GM12891 (cell line): Measurements from ENCODE around the gene TRAPPC8.

ENCODE experiments used
- DNase-seq: peaks from one replicate; pipeline ENCODE4 v3.0.0; 2011; ENCODE audit warnings: low spot score; ENCODE audit not compliant: insufficient read length
- FAIRE-seq: peaks from 2 replicates; lab custom pipeline; 2011; peaks lifted over from hg19 to GRCh38; lab: Jason Lieb, UNC
- PAX5 ChIP-seq: IDR thresholded peaks from 2 replicates; pipeline ENCODE4 v1.6.1; 2011; ENCODE audit warnings: low read length, moderate library complexity, mild to moderate bottlenecking; ENCODE audit not compliant: insufficient read depth, severe bottlenecking
- POLR2A ChIP-seq: IDR thresholded peaks from 2 replicates; pipeline ENCODE4 v1.6.1; 2011; ENCODE audit warnings: low read depth, low read length, control low read depth
- POLR2AphosphoS5 ChIP-seq: IDR thresholded peaks from 2 replicates; pipeline ENCODE4 v1.6.1; 2011; ENCODE audit warnings: low read depth, low read length, control low read depth
- POU2F2 ChIP-seq: IDR thresholded peaks from 2 replicates; pipeline ENCODE4 v1.6.1; 2011; ENCODE audit warnings: low read depth, mild to moderate bottlenecking, control low read depth, low read length, moderate library complexity
- SPI1 ChIP-seq: IDR thresholded peaks from 2 replicates; pipeline ENCODE4 v1.6.1; 2011; ENCODE audit warnings: low read depth, low read length, control low read depth
- TAF1 ChIP-seq: IDR thresholded peaks from 2 replicates; pipeline ENCODE4 v1.6.1; 2011; ENCODE audit warnings: low read depth, low read length, control low read depth

TRAPPC8 gene

DNA sequence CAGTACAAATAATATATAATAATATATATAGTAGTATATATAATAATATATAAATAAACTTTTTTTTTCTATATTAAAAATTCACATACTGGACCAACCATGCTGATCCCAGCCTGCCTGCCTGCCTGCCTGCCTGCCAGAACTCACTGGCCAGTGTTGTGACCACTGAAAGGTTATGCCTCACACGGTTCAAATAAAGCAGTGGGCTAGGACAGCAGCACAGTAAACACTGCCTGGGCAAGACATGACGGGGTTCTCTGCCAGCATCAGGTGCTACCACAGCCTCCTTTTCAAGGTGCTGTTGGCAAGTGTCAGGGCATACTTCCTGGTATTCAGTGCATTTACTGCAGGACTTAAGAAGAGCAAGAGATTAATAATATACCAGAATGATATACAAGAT is 67.6 kb downstream of the TRAPPC8 start:
- peak; percentile 52 for FAIRE-seq
- DNase-seq = no peak
- TF ChIP-seq POLR2A = no peak
- TF ChIP-seq TAF1 = no peak
- TF ChIP-seq PAX5 = no peak
- TF ChIP-seq SPI1 = no peak
- TF ChIP-seq POLR2AphosphoS5 = no peak
- no peak for TF ChIP-seq POU2F2

DNA sequence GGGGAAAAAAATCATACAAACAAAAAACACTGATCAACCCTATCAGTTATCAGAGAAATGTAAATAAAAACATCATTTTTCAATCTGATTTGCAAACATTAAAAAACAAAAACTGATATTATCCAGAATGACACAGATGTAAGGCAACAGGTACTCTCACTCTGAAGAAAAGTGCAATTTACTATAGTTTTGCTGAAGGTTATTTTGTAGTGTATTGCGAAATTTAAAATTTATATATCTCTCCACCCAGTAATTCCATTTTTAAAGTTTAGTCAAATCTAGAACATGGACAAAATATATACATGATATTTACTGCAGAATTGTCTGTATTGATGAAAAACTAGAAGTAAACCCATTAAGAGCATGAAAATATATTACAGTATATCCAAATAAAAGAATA is 79.8 kb downstream of the TRAPPC8 start:
- DNase-seq = no peak
- no peak for FAIRE-seq
- no peak for TF ChIP-seq POU2F2
- TF ChIP-seq SPI1 = no peak
- TF ChIP-seq POLR2AphosphoS5 = no peak
- TF ChIP-seq PAX5 = no peak
- no peak for TF ChIP-seq TAF1
- TF ChIP-seq POLR2A = no peak

DNA sequence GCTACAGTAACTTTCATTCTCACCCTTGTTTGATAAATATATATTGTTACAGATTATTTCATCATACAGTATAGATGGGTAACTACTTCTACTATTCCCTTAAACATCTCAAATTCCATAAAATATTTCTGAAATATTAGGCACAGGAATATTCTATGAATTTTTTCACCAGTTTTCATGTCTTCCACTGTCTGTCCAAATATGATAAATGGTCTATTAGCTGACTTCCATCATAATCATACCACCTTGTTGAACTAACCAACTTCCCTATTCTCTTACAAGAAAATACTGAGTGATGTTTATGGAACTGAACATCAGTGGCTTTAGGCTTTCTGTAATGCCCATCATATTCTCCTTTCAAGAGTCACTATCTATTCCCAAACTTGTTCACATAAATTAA is 82.4 kb downstream of the TRAPPC8 start:
- no peak for TF ChIP-seq PAX5
- no peak for TF ChIP-seq TAF1
- FAIRE-seq (no peak), DNase-seq (no peak)

DNA sequence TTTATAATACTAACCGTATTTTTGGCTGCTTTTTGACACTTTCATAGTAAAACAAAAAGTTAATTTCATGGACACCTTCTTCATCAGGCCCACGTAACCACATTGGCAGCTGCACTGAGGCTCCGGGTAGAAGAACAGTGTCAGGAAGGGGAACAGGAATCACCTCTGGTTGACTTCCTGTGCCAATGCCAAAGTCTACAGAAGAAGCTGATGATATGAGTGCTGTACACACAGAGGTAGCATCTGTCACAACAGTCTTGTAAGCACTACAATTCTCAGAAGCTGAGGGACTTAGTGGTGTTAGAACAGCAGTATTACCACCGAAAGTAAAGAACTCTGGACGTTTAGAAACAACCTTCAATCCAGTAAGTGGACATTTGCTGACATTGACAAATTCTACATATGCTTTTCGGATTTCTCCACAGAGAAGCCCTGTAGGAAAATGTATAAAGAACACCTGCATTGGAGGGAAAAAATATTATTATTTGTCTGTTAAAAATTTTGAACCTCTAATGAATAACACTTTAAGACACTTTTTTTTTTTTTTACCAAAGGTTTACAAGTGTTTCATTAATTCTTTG is 85.3 kb downstream of the TRAPPC8 start:
- DNase-seq = no peak
- TF ChIP-seq POU2F2 (no peak), POLR2A (no peak), POLR2AphosphoS5 (no peak), SPI1 (no peak), TAF1 (no peak), PAX5 (no peak)
- peak; percentile 40 for FAIRE-seq

DNA sequence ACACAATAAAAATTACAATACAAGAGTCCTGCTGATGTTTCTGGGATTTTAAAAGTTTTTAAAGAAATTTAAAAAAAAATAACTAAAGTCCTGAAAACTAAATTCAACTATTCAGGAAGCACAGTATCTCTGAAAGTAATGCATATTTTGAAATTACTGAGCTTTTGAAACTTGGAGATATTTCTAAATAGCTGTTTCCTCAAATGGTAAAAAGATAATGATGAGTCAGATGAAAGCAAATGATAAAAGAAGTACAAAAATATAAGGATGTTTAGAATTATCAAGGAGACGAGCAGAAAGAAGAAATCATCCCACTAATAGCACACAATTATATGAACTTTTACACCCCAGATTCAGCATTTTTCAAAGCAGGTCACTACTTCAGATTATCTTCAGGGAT is 92.1 kb downstream of the TRAPPC8 start:
- FAIRE-seq = no peak
- DNase-seq = no peak

DNA sequence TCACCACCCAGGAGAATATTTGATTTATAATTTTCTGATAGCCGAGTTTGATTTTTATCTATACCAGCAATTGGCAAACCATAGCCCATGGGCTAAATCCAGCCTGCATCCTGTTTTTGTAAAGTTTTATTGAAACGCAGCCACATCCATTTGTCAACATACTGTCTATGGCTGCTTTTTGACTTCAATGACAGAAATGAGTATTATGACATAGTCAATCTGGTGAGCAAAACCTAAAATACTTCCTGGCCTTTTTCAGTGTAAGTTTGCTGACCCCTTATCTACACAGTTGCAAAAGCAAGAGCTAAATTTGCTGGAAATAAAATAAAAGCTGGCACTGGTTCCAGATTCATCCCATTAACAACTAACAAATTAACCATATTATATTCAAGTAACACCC is 102.4 kb downstream of the TRAPPC8 start:
- DNase-seq = no peak
- FAIRE-seq = no peak
- TF ChIP-seq POLR2A = no peak
- TF ChIP-seq SPI1 = no peak
- TF ChIP-seq PAX5 = no peak
- TF ChIP-seq POLR2AphosphoS5 = no peak
- no peak for TF ChIP-seq TAF1
- TF ChIP-seq POU2F2 = no peak

More for the DNA sequence above, 92.1 kb downstream of the TRAPPC8 start:
- no peak for TF ChIP-seq SPI1
- TF ChIP-seq TAF1 = no peak

GRCh38 chr18:31837879-31838278 is 105.0 kb downstream of the TRAPPC8 start:
- no peak for FAIRE-seq
- no peak for TF ChIP-seq TAF1
- no peak for TF ChIP-seq POU2F2
- TF ChIP-seq SPI1 = no peak
- no peak for TF ChIP-seq POLR2A
- TF ChIP-seq PAX5 = no peak
- no peak for TF ChIP-seq POLR2AphosphoS5
- no peak for DNase-seq

DNA sequence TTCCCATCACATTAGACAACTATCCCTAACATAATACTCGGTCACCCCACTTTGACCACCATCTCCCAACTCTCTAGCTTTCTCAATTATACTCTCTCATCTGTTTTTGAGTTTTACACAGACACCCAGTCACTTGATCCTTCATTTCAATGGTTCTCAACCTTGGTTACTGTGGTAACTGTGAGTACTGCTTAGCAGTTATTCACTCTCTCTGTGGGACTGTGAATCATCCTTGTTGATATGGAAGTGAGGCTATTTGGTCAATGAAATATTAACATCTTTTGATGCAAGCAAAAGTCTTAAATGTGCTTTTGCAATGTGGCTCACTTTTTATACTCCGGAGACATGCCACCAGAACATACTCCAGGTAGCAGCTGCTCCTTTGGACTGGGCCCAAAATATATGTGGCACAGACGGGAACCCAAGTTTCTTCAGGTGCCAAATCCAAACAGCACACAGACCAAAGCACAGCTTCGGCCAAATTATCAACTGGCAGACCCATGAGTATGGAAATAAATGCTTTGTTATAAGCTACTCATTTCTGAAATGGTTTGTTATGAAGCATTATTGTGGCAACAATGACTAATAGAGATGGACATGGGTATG is 107.3 kb downstream of the TRAPPC8 start:
- no peak for TF ChIP-seq POLR2A
- TF ChIP-seq TAF1 = no peak
- TF ChIP-seq POLR2AphosphoS5 = no peak
- DNase-seq (no peak), FAIRE-seq (no peak)

DNA sequence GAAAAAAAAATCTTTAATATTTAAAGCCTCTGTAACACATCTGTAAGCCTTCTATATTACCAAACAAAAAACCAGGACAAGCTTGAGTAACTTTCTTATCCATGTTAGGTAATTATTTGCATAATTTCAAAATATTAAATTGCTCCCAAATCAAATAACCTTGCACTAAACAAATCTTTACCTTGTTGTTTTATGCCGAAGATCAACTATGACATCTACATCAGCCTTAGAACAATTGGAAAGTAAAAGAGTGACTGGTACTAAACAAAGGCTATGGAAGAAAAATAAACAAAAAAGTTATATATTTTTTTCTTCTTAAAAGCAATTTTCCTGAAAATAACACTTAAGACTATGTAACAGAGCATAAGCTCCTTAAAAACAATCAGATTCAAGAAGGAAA is 111.0 kb downstream of the TRAPPC8 start:
- TF ChIP-seq POLR2A (no peak), PAX5 (no peak), TAF1 (no peak), POLR2AphosphoS5 (no peak), SPI1 (no peak), POU2F2 (no peak)
- FAIRE-seq = no peak

GRCh38 chr18:31830686-31831085 is 112.2 kb downstream of the TRAPPC8 start:
- FAIRE-seq = no peak
- TF ChIP-seq POU2F2 (no peak), POLR2A (no peak), POLR2AphosphoS5 (no peak), SPI1 (no peak), TAF1 (no peak), PAX5 (no peak)

More for the DNA sequence above, 111.0 kb downstream of the TRAPPC8 start:
- no peak for DNase-seq

More at GRCh38 chr18:31830686-31831085, 112.2 kb downstream of the TRAPPC8 start:
- DNase-seq = no peak
